Liver (tissue), 3 donors: Measurements from ENCODE around the gene POLR2H.

Experiments used
- FOXA2 ChIP-seq: IDR thresholded peaks from 2 replicates; pipeline ENCODE4 v1.6.1; 2016; ENCODE audit warnings: antibody characterized with exemption
- GABPA ChIP-seq, 2 donors: IDR thresholded peaks in 1 of 2; conservative IDR thresholded peaks in 1 of 2; 2 replicates each; pipeline ENCODE4 v1.6.1; 2016; ENCODE audit warnings: antibody characterized with exemption in 2 of 2, mild to moderate bottlenecking in 1 of 2, moderate library complexity in 1 of 2
- HNF4G ChIP-seq: IDR thresholded peaks from 2 replicates; pipeline ENCODE4 v1.6.1; 2016; ENCODE audit warnings: antibody characterized with exemption
- JUND ChIP-seq, 2 donors: IDR thresholded peaks; 2 replicates each; pipeline ENCODE4 v1.6.1; 2016; ENCODE audit warnings: antibody characterized with exemption in 2 of 2
- RAD21 ChIP-seq, 2 donors: IDR thresholded peaks; 2 replicates each; pipeline ENCODE4 v1.6.1; 2016; ENCODE audit warnings: antibody characterized with exemption in 2 of 2, mild to moderate bottlenecking in 2 of 2
- RXRA ChIP-seq, 2 donors: IDR thresholded peaks; 2 replicates each; pipeline ENCODE4 v1.6.1; 2017 to 2018; ENCODE audit warnings: antibody characterized with exemption in 2 of 2, mild to moderate bottlenecking in 1 of 2
- SP1 ChIP-seq: IDR thresholded peaks from 2 replicates; pipeline ENCODE4 v1.6.1; 2018; ENCODE audit warnings: antibody characterized with exemption, mild to moderate bottlenecking
- TAF1 ChIP-seq: conservative IDR thresholded peaks from 2 replicates; pipeline ENCODE4 v1.6.1; 2016; ENCODE audit warnings: antibody characterized with exemption, mild to moderate bottlenecking
- YY1 ChIP-seq: IDR thresholded peaks from 2 replicates; pipeline ENCODE4 v1.6.1; 2016; ENCODE audit warnings: antibody characterized with exemption, mild to moderate bottlenecking
- TF ChIP-seq, protein P1 (sequence below): fragments of 150-350 bp; IDR thresholded peaks from 2 replicates; pipeline ENCODE4 v1.5.1; 2017; ENCODE audit warnings: improper control_type of control experiment, low read depth, low read length; ENCODE audit not compliant: missing input control
- TF ChIP-seq, protein P2 (sequence below): IDR thresholded peaks from 2 replicates; pipeline ENCODE4 v1.6.1; 2016; ENCODE audit warnings: antibody characterized with exemption, mild to moderate bottlenecking
- TF ChIP-seq, protein P3 (sequence below): IDR thresholded peaks from 2 replicates; pipeline ENCODE4 v1.6.1; 2016; ENCODE audit warnings: antibody characterized with exemption
- TF ChIP-seq, protein P4 (sequence below): IDR thresholded peaks from 2 replicates; pipeline ENCODE4 v1.6.1; 2016; ENCODE audit warnings: antibody characterized with exemption
- TF ChIP-seq, protein P5 (sequence below): IDR thresholded peaks from 2 replicates; pipeline ENCODE4 v1.6.1; 2016; ENCODE audit warnings: antibody characterized with exemption
- donor health status: healthy.
- donor health status: healthy.

DNA sequence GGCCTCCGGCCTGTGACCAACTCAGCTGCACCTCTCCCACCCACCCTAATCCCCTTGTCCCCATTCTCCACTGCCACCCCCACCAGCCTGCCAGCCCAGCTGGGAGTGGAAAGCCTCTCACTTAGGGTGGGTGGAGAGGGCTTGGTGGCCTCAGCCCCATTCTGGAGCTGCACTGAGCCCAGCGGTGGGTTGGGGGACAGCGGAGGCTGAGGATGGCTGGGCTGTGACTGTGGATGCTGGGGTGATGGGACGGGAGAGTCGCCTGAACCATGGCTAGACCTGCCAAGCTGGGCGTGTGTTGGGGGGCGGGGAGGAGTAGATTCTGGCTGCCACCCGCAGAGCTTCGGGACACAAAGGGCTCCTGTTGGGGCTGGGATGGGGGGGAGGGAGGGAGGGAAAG lies 1.9 kb upstream of the POLR2H start:
- TF ChIP-seq, protein P1, sequence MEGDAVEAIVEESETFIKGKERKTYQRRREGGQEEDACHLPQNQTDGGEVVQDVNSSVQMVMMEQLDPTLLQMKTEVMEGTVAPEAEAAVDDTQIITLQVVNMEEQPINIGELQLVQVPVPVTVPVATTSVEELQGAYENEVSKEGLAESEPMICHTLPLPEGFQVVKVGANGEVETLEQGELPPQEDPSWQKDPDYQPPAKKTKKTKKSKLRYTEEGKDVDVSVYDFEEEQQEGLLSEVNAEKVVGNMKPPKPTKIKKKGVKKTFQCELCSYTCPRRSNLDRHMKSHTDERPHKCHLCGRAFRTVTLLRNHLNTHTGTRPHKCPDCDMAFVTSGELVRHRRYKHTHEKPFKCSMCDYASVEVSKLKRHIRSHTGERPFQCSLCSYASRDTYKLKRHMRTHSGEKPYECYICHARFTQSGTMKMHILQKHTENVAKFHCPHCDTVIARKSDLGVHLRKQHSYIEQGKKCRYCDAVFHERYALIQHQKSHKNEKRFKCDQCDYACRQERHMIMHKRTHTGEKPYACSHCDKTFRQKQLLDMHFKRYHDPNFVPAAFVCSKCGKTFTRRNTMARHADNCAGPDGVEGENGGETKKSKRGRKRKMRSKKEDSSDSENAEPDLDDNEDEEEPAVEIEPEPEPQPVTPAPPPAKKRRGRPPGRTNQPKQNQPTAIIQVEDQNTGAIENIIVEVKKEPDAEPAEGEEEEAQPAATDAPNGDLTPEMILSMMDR, result no peak
- TF ChIP-seq RAD21 (IDR thresholded peaks at IDR 0.05) (no peak), SP1 (no peak), FOXA2 (no peak), GABPA (IDR thresholded peaks at IDR 0.05 in 1 of 2, conservative IDR thresholded peaks at IDR 0.05 in 1 of 2) (no peak), HNF4G (no peak), YY1 (no peak), TAF1 (no peak), RXRA (IDR thresholded peaks at IDR 0.05) (no peak), JUND (IDR thresholded peaks at IDR 0.05) (no peak)
- TF ChIP-seq, protein P2, sequence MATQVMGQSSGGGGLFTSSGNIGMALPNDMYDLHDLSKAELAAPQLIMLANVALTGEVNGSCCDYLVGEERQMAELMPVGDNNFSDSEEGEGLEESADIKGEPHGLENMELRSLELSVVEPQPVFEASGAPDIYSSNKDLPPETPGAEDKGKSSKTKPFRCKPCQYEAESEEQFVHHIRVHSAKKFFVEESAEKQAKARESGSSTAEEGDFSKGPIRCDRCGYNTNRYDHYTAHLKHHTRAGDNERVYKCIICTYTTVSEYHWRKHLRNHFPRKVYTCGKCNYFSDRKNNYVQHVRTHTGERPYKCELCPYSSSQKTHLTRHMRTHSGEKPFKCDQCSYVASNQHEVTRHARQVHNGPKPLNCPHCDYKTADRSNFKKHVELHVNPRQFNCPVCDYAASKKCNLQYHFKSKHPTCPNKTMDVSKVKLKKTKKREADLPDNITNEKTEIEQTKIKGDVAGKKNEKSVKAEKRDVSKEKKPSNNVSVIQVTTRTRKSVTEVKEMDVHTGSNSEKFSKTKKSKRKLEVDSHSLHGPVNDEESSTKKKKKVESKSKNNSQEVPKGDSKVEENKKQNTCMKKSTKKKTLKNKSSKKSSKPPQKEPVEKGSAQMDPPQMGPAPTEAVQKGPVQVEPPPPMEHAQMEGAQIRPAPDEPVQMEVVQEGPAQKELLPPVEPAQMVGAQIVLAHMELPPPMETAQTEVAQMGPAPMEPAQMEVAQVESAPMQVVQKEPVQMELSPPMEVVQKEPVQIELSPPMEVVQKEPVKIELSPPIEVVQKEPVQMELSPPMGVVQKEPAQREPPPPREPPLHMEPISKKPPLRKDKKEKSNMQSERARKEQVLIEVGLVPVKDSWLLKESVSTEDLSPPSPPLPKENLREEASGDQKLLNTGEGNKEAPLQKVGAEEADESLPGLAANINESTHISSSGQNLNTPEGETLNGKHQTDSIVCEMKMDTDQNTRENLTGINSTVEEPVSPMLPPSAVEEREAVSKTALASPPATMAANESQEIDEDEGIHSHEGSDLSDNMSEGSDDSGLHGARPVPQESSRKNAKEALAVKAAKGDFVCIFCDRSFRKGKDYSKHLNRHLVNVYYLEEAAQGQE, result no peak
- TF ChIP-seq, protein P3, sequence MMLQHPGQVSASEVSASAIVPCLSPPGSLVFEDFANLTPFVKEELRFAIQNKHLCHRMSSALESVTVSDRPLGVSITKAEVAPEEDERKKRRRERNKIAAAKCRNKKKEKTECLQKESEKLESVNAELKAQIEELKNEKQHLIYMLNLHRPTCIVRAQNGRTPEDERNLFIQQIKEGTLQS, result no peak
- TF ChIP-seq, protein P4, sequence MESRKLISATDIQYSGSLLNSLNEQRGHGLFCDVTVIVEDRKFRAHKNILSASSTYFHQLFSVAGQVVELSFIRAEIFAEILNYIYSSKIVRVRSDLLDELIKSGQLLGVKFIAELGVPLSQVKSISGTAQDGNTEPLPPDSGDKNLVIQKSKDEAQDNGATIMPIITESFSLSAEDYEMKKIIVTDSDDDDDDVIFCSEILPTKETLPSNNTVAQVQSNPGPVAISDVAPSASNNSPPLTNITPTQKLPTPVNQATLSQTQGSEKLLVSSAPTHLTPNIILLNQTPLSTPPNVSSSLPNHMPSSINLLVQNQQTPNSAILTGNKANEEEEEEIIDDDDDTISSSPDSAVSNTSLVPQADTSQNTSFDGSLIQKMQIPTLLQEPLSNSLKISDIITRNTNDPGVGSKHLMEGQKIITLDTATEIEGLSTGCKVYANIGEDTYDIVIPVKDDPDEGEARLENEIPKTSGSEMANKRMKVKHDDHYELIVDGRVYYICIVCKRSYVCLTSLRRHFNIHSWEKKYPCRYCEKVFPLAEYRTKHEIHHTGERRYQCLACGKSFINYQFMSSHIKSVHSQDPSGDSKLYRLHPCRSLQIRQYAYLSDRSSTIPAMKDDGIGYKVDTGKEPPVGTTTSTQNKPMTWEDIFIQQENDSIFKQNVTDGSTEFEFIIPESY, result no peak
- TF ChIP-seq, protein P5, sequence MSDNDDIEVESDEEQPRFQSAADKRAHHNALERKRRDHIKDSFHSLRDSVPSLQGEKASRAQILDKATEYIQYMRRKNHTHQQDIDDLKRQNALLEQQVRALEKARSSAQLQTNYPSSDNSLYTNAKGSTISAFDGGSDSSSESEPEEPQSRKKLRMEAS, result no peak
